GM18861 (cell line): ENCODE results near the gene IPO5.

Source experiments
- ATAC-seq: cut with Tn5 transposase; IDR thresholded peaks from one replicate; pipeline ENCODE4 v1.9.1; 2021; ENCODE audit not compliant: unreplicated experiment

Gene IPO5

GRCh38 chr13:98054301-98054700, 100.8 kb downstream of the IPO5 start:
- ATAC-seq: no peak

- no peak for ATAC-seq
Measured at GRCh38 chr13:98055623-98056022, 102.1 kb downstream of the IPO5 start.

- ATAC-seq: no peak
Measured at GRCh38 chr13:98056839-98057410, 103.5 kb downstream of the IPO5 start.

GRCh38 chr13:98059276-98059675, 105.8 kb downstream of the IPO5 start:
- no peak for ATAC-seq

- ATAC-seq: no peak
Measured at GRCh38 chr13:98060282-98060681, 106.8 kb downstream of the IPO5 start.

GRCh38 chr13:98065468-98065867, 112.0 kb downstream of the IPO5 start:
- ATAC-seq: no peak

- no peak for ATAC-seq
Measured at GRCh38 chr13:98066636-98067035, 113.2 kb downstream of the IPO5 start.

GRCh38 chr13:98068521-98068920, 115.0 kb downstream of the IPO5 start:
- ATAC-seq: no peak

GRCh38 chr13:98069985-98070384, 116.5 kb downstream of the IPO5 start:
- ATAC-seq: no peak

GRCh38 chr13:98071316-98071715, 117.8 kb downstream of the IPO5 start:
- no peak for ATAC-seq

GRCh38 chr13:98072476-98072875, 119.0 kb downstream of the IPO5 start:
- ATAC-seq: no peak
